Effector CD8-positive, alpha-beta T cell (primary cell): ENCODE measurements around the gene TOX2.

Experiments used
- DNase-seq: peaks from one replicate; lab custom pipeline; 2025; lab: John Stamatoyannopoulos, UW

The TOX2 gene

GRCh38 chr20:43977962-43978361, 63.3 kb downstream of the TOX2 start:
- DNase-seq = no peak

- no peak for DNase-seq
Observed at GRCh38 chr20:43979576-43980105, 65.0 kb downstream of the TOX2 start.

- DNase-seq = no peak
Observed at GRCh38 chr20:43981540-43981939, 66.9 kb downstream of the TOX2 start.

- no peak for DNase-seq
Observed at GRCh38 chr20:43982016-43982415, 67.4 kb downstream of the TOX2 start.

GRCh38 chr20:43982886-43983285, 68.2 kb downstream of the TOX2 start:
- DNase-seq = no peak

- no peak for DNase-seq
Observed at GRCh38 chr20:43983359-43983758, 68.7 kb downstream of the TOX2 start.

GRCh38 chr20:43983904-43984361, 69.3 kb downstream of the TOX2 start:
- no peak for DNase-seq

GRCh38 chr20:43984587-43984986, 69.9 kb downstream of the TOX2 start:
- DNase-seq = no peak

GRCh38 chr20:43985121-43985520, 70.5 kb downstream of the TOX2 start:
- DNase-seq = no peak

- DNase-seq = no peak
Observed at GRCh38 chr20:43985608-43986316, 71.1 kb downstream of the TOX2 start.

- no peak for DNase-seq
Observed at GRCh38 chr20:43987018-43987417, 72.4 kb downstream of the TOX2 start.

- DNase-seq = no peak
Observed at GRCh38 chr20:43987531-43987930, 72.9 kb downstream of the TOX2 start.

- DNase-seq = no peak
Observed at GRCh38 chr20:43988451-43988850, 73.8 kb downstream of the TOX2 start.

- DNase-seq = no peak
Observed at GRCh38 chr20:43988867-43989266, 74.2 kb downstream of the TOX2 start.

- no peak for DNase-seq
Observed at GRCh38 chr20:43991261-43991660, 76.6 kb downstream of the TOX2 start.

- no peak for DNase-seq
Observed at GRCh38 chr20:43991982-43992381, 77.3 kb downstream of the TOX2 start.

- no peak for DNase-seq
Observed at GRCh38 chr20:43992885-43993284, 78.2 kb downstream of the TOX2 start.

GRCh38 chr20:43993560-43993959, 78.9 kb downstream of the TOX2 start:
- no peak for DNase-seq

GRCh38 chr20:43994486-43995100, 79.9 kb downstream of the TOX2 start:
- no peak for DNase-seq

GRCh38 chr20:43995645-43996044, 81.0 kb downstream of the TOX2 start:
- DNase-seq = no peak

- no peak for DNase-seq
Observed at GRCh38 chr20:43996240-43996930, 81.7 kb downstream of the TOX2 start.

- no peak for DNase-seq
Observed at GRCh38 chr20:43999848-44000247, 85.2 kb downstream of the TOX2 start.
